NB4 (cell line): ENCODE data around the gene TMEM252.

Experiments
- DNase-seq: peaks from one replicate; pipeline ENCODE4 v3.0.0; 2010; ENCODE audit warnings: low read depth
- H3K4me3 ChIP-seq: one replicate; pipeline ENCODE4 v1.5.1; 2011; ENCODE audit warnings: mild to moderate bottlenecking, low read depth, low read length, moderate library complexity
- MYC ChIP-seq: IDR thresholded peaks from 2 replicates; pipeline ENCODE4 v1.6.1; 2011; ENCODE audit warnings: low read depth, low read length
- POLR2A ChIP-seq: IDR thresholded peaks from 2 replicates; pipeline ENCODE4 v1.6.1; 2011; ENCODE audit warnings: mild to moderate bottlenecking; ENCODE audit not compliant: insufficient read length; ENCODE audit errors: extremely low read depth
- TF ChIP-seq, protein P1 (sequence below): IDR thresholded peaks from one replicate; pipeline ENCODE4 v1.5.1; 2012; ENCODE audit warnings: low read depth, low read length
- TF ChIP-seq, protein P2 (sequence below): IDR thresholded peaks from 2 replicates; pipeline ENCODE4 v1.6.1; 2011; ENCODE audit warnings: low read depth, low read length

TMEM252 gene

DNA sequence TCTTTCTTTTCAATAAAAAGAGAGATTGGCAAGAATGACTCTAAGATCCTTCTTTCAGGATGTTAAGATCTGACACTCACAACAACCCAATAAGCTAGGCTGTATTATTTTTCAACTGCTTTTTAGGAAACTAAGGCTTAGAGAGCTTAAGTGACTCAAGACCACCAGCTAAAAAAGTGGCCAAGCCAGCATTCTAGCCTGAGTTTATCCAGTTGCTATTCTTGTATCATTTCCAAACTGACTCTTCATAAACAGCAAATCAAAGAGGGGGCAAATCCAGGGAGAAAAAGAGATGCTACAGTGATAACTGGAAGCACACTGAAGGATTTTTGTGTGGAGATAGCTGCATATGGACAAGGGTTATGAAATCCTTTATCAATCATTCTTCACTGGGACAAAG is 47.1 kb downstream of the TMEM252 start:
- no peak for DNase-seq
- no peak overlapping the region for H3K4me3 ChIP-seq
- TF ChIP-seq, protein P1, sequence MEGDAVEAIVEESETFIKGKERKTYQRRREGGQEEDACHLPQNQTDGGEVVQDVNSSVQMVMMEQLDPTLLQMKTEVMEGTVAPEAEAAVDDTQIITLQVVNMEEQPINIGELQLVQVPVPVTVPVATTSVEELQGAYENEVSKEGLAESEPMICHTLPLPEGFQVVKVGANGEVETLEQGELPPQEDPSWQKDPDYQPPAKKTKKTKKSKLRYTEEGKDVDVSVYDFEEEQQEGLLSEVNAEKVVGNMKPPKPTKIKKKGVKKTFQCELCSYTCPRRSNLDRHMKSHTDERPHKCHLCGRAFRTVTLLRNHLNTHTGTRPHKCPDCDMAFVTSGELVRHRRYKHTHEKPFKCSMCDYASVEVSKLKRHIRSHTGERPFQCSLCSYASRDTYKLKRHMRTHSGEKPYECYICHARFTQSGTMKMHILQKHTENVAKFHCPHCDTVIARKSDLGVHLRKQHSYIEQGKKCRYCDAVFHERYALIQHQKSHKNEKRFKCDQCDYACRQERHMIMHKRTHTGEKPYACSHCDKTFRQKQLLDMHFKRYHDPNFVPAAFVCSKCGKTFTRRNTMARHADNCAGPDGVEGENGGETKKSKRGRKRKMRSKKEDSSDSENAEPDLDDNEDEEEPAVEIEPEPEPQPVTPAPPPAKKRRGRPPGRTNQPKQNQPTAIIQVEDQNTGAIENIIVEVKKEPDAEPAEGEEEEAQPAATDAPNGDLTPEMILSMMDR: no peak
- TF ChIP-seq POLR2A (no peak), MYC (no peak)
- TF ChIP-seq, protein P2, sequence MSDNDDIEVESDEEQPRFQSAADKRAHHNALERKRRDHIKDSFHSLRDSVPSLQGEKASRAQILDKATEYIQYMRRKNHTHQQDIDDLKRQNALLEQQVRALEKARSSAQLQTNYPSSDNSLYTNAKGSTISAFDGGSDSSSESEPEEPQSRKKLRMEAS: no peak

DNA sequence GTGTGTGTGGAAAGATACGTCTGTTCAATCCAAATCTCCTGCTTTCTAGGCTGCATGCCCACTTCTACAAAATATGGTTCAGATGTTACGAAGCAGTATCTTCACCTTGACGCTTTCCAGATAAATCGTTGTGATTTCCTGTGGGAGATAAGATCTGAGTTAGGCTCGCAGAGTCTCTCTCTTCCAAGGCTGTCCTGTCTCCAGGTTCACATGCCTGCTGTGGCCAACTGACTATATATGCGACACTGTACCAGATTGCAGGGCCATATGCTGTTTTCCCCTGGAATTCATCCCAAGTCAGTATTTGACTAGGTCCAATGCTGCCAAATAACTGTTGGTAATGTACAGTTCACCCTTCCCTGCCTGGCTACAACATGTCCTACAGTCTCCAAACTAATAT is 47.9 kb downstream of the TMEM252 start:
- DNase-seq: no peak
- H3K4me3 ChIP-seq: no peak overlapping the region
- TF ChIP-seq, protein P1: no peak
- TF ChIP-seq, protein P2: no peak
- no peak for TF ChIP-seq MYC
- no peak for TF ChIP-seq POLR2A

DNA sequence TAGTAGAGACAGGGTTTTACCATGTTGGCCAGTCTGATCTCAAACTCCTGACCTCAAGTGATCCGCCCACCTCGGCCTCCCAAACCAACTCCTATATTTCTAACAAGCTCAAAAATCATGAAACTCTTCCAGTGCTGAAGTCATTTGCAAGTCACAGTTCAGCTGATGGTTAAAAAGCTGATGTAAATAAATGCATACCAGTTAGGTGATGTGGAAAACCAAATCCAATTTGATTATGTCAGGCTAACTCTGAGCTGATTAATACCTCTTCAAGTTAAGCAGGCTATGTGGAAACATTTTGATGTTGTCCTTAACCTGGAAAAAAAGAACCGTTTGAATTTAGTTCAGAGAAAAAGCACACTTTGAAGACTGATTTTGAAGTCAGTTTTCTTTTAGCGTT is 51.0 kb downstream of the TMEM252 start:
- TF ChIP-seq, protein P2: no peak
- TF ChIP-seq, protein P1: no peak
- no peak for TF ChIP-seq POLR2A
- no peak for TF ChIP-seq MYC
- no peak for DNase-seq
- H3K4me3 ChIP-seq: no peak overlapping the region

DNA sequence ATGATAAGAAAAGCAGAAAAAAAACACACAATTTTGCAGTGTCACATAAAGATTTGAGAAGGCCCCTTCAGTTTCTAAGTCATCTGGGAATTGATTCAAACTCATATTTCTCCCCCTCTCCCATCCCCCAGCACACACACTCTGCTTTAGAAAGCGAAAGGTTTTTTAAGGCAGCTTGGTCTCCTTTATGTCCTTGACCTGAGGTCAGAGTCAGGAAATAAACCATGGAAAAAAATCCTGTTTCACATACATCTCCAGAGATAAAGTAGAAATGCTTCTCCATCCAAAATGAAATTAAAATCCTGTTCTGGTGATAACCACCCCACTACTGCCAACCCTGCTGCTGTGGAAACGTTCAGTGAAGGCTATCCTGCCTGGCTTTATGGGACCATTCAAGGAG is 52.6 kb downstream of the TMEM252 start:
- TF ChIP-seq POLR2A: no peak
- TF ChIP-seq, protein P1: no peak
- no peak overlapping the region for H3K4me3 ChIP-seq
- DNase-seq: no peak
